Measurements from ENCODE around the gene FCGR3A.

Gene FCGR3A

GRCh38 chr1:161499099-161500039, 50.2 kb downstream of the FCGR3A start:
- DNase-seq: no peak

GRCh38 chr1:161498646-161499045, 51.0 kb downstream of the FCGR3A start:
- DNase-seq: no peak

GRCh38 chr1:161497961-161498360, 51.7 kb downstream of the FCGR3A start:
- no peak for DNase-seq

- no peak for DNase-seq
These were observed 54.1 kb downstream of the FCGR3A start for GRCh38 chr1:161495490-161495889.

GRCh38 chr1:161494091-161494735, 55.4 kb downstream of the FCGR3A start:
- no peak for DNase-seq

GRCh38 chr1:161492827-161493226, 56.8 kb downstream of the FCGR3A start:
- no peak for DNase-seq

Measured in Kasumi-1 (cell line).